ENCODE data around the gene SVOP. TPM values are rescaled to one million over a fixed set of nuclear protein-coding genes. Genes with fewer than 3 reads are reported as not detected.
"Not testable (repeated sequence)": the region's sequence is repeated elsewhere in the genome, so short reads cannot be mapped to it uniquely, and the experiment has no call there.

SVOP gene
- total RNA-seq, 1 donor from 2014 or later: not detected

DNA sequence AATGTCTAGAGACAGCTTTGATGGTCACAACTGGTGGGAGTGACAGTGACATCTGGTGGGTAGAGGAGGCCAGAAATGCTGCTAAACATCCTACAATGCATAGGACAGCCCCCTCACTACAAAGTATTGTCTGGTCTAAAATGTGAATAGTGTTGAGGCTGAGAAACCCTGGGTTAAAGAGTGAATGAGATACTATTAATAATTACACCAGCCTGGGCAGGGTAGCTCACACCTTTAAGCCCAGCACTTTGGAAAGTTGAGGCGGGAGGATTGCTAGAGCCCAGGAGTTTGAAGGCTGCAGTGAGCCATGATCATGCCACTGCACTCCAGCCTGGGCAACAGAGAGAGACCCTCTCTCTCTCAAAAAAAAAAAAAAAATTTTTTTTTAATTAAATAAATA is 11.1 kb downstream of the SVOP start:
- Histone ChIP-seq H3K4me1 (no peaks in the 10 kb centered on the region), H3K4me3 (no peak overlapping the region), H3K36me3 (no peaks in the 10 kb centered on the region), H3K27ac (no peak overlapping the region), H3K27me3 (no peaks in the 10 kb centered on the region), H3K9me3 (no peaks in the 10 kb centered on the region)
- no peak for TF ChIP-seq CTCF (IDR thresholded peaks at IDR 0.05)
- intact Hi-C loops (cut with DNase I): no loop called here
- DNase-seq (no peak), ATAC-seq (no peak)

GRCh38 chr12:109004017-109004416 is 16.9 kb downstream of the SVOP start:
- ATAC-seq (no peak), DNase-seq (no peak)
- H3K27me3 ChIP-seq: no peaks in the 10 kb centered on the region
- intact Hi-C loops (cut with DNase I): no loop called here
- no peaks in the 10 kb centered on the region for H3K36me3 ChIP-seq
- TF ChIP-seq CTCF (IDR thresholded peaks at IDR 0.05): no peak
- H3K4me3 ChIP-seq: no peak overlapping the region
- H3K4me1 ChIP-seq: no peaks in the 10 kb centered on the region
- no peaks in the 10 kb centered on the region for H3K9me3 ChIP-seq
- H3K27ac ChIP-seq: no peak overlapping the region

DNA sequence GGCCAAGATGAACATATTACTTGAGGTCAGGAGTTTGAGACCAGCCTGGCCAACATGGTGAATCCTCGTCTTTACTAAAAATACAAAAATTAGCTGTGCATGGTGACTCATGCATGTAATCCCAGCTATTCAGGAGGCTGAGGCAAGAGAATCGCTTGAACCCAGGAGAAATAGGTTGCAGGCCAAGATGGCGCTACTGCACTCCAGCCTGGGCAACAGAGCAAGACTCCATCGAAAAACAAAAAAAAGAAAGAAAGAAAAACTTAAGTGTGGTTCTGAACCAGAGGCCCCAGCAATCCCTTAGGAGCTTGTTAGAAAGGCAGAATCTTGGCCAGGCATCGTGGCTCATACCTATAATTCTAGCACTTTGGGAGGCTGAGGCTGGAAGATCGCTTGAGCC is 24.5 kb downstream of the SVOP start:
- no peaks in the 10 kb centered on the region for H3K4me1 ChIP-seq
- H3K27me3 ChIP-seq: peaks cover 4% of the 10 kb centered on the region
- ATAC-seq (no peak), DNase-seq (no peak)
- H3K9me3 ChIP-seq: no peaks in the 10 kb centered on the region
- intact Hi-C loops (cut with DNase I): no loop called here
- H3K27ac ChIP-seq: no peak overlapping the region
- no peaks in the 10 kb centered on the region for H3K36me3 ChIP-seq
- no peak for TF ChIP-seq CTCF (IDR thresholded peaks at IDR 0.05)
- no peak overlapping the region for H3K4me3 ChIP-seq

DNA sequence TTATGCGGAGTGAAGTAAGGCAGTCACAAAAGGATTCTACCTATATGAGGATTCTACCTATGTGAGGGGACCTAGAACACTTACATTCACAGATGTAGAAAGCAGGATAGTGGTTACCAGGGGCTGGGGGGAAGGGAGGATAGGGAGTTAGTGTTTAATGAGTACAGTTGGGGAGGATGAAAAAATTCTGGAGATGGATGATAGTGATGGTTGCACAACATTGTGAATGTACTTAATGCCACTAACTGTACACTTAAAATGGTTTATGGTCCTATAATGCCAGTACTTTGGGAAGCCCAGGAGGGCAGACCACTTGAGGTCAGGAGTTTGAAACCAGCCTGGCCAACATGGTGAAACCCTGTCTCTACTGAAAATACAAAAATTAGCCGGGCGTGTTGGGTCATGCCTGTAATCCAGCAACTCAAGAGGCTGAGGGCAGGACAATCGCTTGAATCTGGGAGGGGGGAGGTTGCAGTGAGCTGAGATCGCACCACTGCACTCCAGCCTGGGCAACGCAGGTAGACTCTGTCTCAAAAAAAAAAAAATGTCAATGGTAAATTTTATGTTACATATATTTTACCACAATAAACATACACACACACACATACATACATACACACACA is 25.4 kb downstream of the SVOP start:
- Histone ChIP-seq H3K36me3 (no peaks in the 10 kb centered on the region), H3K27ac (no peak overlapping the region), H3K27me3 (peaks cover 4% of the 10 kb centered on the region), H3K4me1 (no peaks in the 10 kb centered on the region), H3K4me3 (no peak overlapping the region), H3K9me3 (no peaks in the 10 kb centered on the region)
- intact Hi-C loops (cut with DNase I): no loop called here
- ATAC-seq (no peak), DNase-seq (no peak)
- TF ChIP-seq CTCF (IDR thresholded peaks at IDR 0.05): no peak

GRCh38 chr12:108990103-108990502 is 30.8 kb downstream of the SVOP start:
- H3K9me3 ChIP-seq; H3K4me1 ChIP-seq; H3K27me3 ChIP-seq; H3K27ac ChIP-seq; ATAC-seq; H3K36me3 ChIP-seq; DNase-seq; intact Hi-C loops (cut with DNase I); H3K4me3 ChIP-seq: not testable (repeated sequence)

GRCh38 chr12:108989376-108989775 is 31.5 kb downstream of the SVOP start:
- no peak overlapping the region for H3K4me3 ChIP-seq
- H3K27ac ChIP-seq: no peak overlapping the region

More at GRCh38 chr12:108989376-108989775, 31.5 kb downstream of the SVOP start:
- ATAC-seq (no peak), DNase-seq (no peak)
- Histone ChIP-seq H3K9me3 (no peaks in the 10 kb centered on the region), H3K36me3 (no peaks in the 10 kb centered on the region), H3K27me3 (peaks cover 4% of the 10 kb centered on the region), H3K4me1 (no peaks in the 10 kb centered on the region)
- no peak for TF ChIP-seq CTCF (IDR thresholded peaks at IDR 0.05)
- intact Hi-C loops (cut with DNase I): no loop called here

Measured in upper lobe of right lung (tissue), 1 donor.